ENCODE results near the gene RALGAPA2.

Gene RALGAPA2

GRCh38 chr20:20614391-20614790, 98.1 kb downstream of the RALGAPA2 start:
- Histone ChIP-seq H3K4me1 (ENCODE audit: control insufficient read depth in 2 of 2, insufficient read depth in 2 of 2, low read length in 2 of 2) (peaks cover 6 to 11% of the 10 kb centered on the region in 2 donors), H3K27ac (ENCODE audit: low read depth in 2 of 2, low read length in 2 of 2) (no peak overlapping the region), H3K9ac (ENCODE audit: low read depth in 1 of 2, low read length in 2 of 2) (no peak overlapping the region), H3K4me3 (ENCODE audit: low read length in 2 of 2) (no peak overlapping the region), H3K36me3 (ENCODE audit: control insufficient read depth in 2 of 2, insufficient read depth in 2 of 2, low read length in 2 of 2) (peaks cover 15 to 19% of the 10 kb centered on the region in 2 donors), H3K27me3 (ENCODE audit: control insufficient read depth in 2 of 2, insufficient read depth in 2 of 2, low read length in 2 of 2) (no peaks in the 10 kb centered on the region), H3K9me3 (ENCODE audit: control insufficient read depth in 2 of 2, low read length in 2 of 2) (no peaks in the 10 kb centered on the region)

GRCh38 chr20:20612251-20612650, 100.2 kb downstream of the RALGAPA2 start:
- Histone ChIP-seq H3K27me3 (ENCODE audit: control insufficient read depth in 2 of 2, insufficient read depth in 2 of 2, low read length in 2 of 2) (no peaks in the 10 kb centered on the region), H3K27ac (ENCODE audit: low read depth in 2 of 2, low read length in 2 of 2) (no peak overlapping the region), H3K9ac (ENCODE audit: low read depth in 1 of 2, low read length in 2 of 2) (no peak overlapping the region), H3K9me3 (ENCODE audit: control insufficient read depth in 2 of 2, low read length in 2 of 2) (no peaks in the 10 kb centered on the region), H3K4me3 (ENCODE audit: low read length in 2 of 2) (no peak overlapping the region), H3K36me3 (ENCODE audit: control insufficient read depth in 2 of 2, insufficient read depth in 2 of 2, low read length in 2 of 2) (peaks cover 11 to 12% of the 10 kb centered on the region in 2 donors), H3K4me1 (ENCODE audit: control insufficient read depth in 2 of 2, insufficient read depth in 2 of 2, low read length in 2 of 2) (peaks cover 6 to 11% of the 10 kb centered on the region in 2 donors)

- no peak overlapping the region for H3K4me3 ChIP-seq (ENCODE audit: low read length in 2 of 2)
- H3K27me3 ChIP-seq (ENCODE audit: control insufficient read depth in 2 of 2, insufficient read depth in 2 of 2, low read length in 2 of 2), result no peaks in the 10 kb centered on the region
- peaks cover 6 to 11% of the 10 kb centered on the region in 2 donors for H3K4me1 ChIP-seq (ENCODE audit: control insufficient read depth in 2 of 2, insufficient read depth in 2 of 2, low read length in 2 of 2)
- H3K9ac ChIP-seq (ENCODE audit: low read depth in 1 of 2, low read length in 2 of 2), result no peak overlapping the region
- no peak overlapping the region for H3K27ac ChIP-seq (ENCODE audit: low read depth in 2 of 2, low read length in 2 of 2)
- H3K9me3 ChIP-seq (ENCODE audit: control insufficient read depth in 2 of 2, low read length in 2 of 2), result no peaks in the 10 kb centered on the region
- H3K36me3 ChIP-seq (ENCODE audit: control insufficient read depth in 2 of 2, insufficient read depth in 2 of 2, low read length in 2 of 2), result peaks cover 11 to 13% of the 10 kb centered on the region in 2 donors
Measured at GRCh38 chr20:20611167-20611566, 101.3 kb downstream of the RALGAPA2 start.

GRCh38 chr20:20609522-20609921, 102.9 kb downstream of the RALGAPA2 start:
- Histone ChIP-seq H3K27me3 (ENCODE audit: control insufficient read depth in 2 of 2, insufficient read depth in 2 of 2, low read length in 2 of 2) (no peaks in the 10 kb centered on the region), H3K4me3 (ENCODE audit: low read length in 2 of 2) (no peak overlapping the region), H3K9ac (ENCODE audit: low read depth in 1 of 2, low read length in 2 of 2) (no peak overlapping the region), H3K27ac (ENCODE audit: low read depth in 2 of 2, low read length in 2 of 2) (no peak overlapping the region), H3K36me3 (ENCODE audit: control insufficient read depth in 2 of 2, insufficient read depth in 2 of 2, low read length in 2 of 2) (peaks cover 12% of the 10 kb centered on the region in 2 donors), H3K9me3 (ENCODE audit: control insufficient read depth in 2 of 2, low read length in 2 of 2) (no peaks in the 10 kb centered on the region), H3K4me1 (ENCODE audit: control insufficient read depth in 2 of 2, insufficient read depth in 2 of 2, low read length in 2 of 2) (peaks cover 6 to 11% of the 10 kb centered on the region in 2 donors)

- Histone ChIP-seq H3K9me3 (ENCODE audit: control insufficient read depth in 2 of 2, low read length in 2 of 2) (no peaks in the 10 kb centered on the region), H3K4me3 (ENCODE audit: low read length in 2 of 2) (no peak overlapping the region), H3K9ac (ENCODE audit: low read depth in 1 of 2, low read length in 2 of 2) (no peak overlapping the region), H3K4me1 (ENCODE audit: control insufficient read depth in 2 of 2, insufficient read depth in 2 of 2, low read length in 2 of 2) (peaks cover 6 to 11% of the 10 kb centered on the region in 2 donors), H3K27me3 (ENCODE audit: control insufficient read depth in 2 of 2, insufficient read depth in 2 of 2, low read length in 2 of 2) (no peaks in the 10 kb centered on the region), H3K27ac (ENCODE audit: low read depth in 2 of 2, low read length in 2 of 2) (no peak overlapping the region), H3K36me3 (ENCODE audit: control insufficient read depth in 2 of 2, insufficient read depth in 2 of 2, low read length in 2 of 2) (peaks cover 16% of the 10 kb centered on the region in 2 donors)
Measured at GRCh38 chr20:20608641-20609040, 103.8 kb downstream of the RALGAPA2 start.

- Histone ChIP-seq H3K36me3 (ENCODE audit: control insufficient read depth in 2 of 2, insufficient read depth in 2 of 2, low read length in 2 of 2) (peaks cover 16 to 21% of the 10 kb centered on the region in 2 donors), H3K27ac (ENCODE audit: low read depth in 2 of 2, low read length in 2 of 2) (no peak overlapping the region), H3K27me3 (ENCODE audit: control insufficient read depth in 2 of 2, insufficient read depth in 2 of 2, low read length in 2 of 2) (no peaks in the 10 kb centered on the region), H3K9me3 (ENCODE audit: control insufficient read depth in 2 of 2, low read length in 2 of 2) (no peaks in the 10 kb centered on the region), H3K4me1 (ENCODE audit: control insufficient read depth in 2 of 2, insufficient read depth in 2 of 2, low read length in 2 of 2) (peaks cover 6 to 11% of the 10 kb centered on the region in 2 donors), H3K4me3 (ENCODE audit: low read length in 2 of 2) (no peak overlapping the region), H3K9ac (ENCODE audit: low read depth in 1 of 2, low read length in 2 of 2) (no peak overlapping the region)
Measured at GRCh38 chr20:20608041-20608440, 104.4 kb downstream of the RALGAPA2 start.

- H3K9ac ChIP-seq (ENCODE audit: low read depth in 1 of 2, low read length in 2 of 2), result no peak overlapping the region
- no peak overlapping the region for H3K4me3 ChIP-seq (ENCODE audit: low read length in 2 of 2)
- H3K4me1 ChIP-seq (ENCODE audit: control insufficient read depth in 2 of 2, insufficient read depth in 2 of 2, low read length in 2 of 2), result peaks cover 5% of the 10 kb centered on the region in 2 donors
- no peaks in the 10 kb centered on the region for H3K27me3 ChIP-seq (ENCODE audit: control insufficient read depth in 2 of 2, insufficient read depth in 2 of 2, low read length in 2 of 2)
- peaks cover 16 to 24% of the 10 kb centered on the region in 2 donors for H3K36me3 ChIP-seq (ENCODE audit: control insufficient read depth in 2 of 2, insufficient read depth in 2 of 2, low read length in 2 of 2)
- no peak overlapping the region for H3K27ac ChIP-seq (ENCODE audit: low read depth in 2 of 2, low read length in 2 of 2)
- H3K9me3 ChIP-seq (ENCODE audit: control insufficient read depth in 2 of 2, low read length in 2 of 2), result no peaks in the 10 kb centered on the region
Measured at GRCh38 chr20:20606881-20607280, 105.6 kb downstream of the RALGAPA2 start.

- Histone ChIP-seq H3K4me3 (ENCODE audit: low read length in 2 of 2) (no peak overlapping the region), H3K36me3 (ENCODE audit: control insufficient read depth in 2 of 2, insufficient read depth in 2 of 2, low read length in 2 of 2) (peaks cover 20 to 24% of the 10 kb centered on the region in 2 donors), H3K27me3 (ENCODE audit: control insufficient read depth in 2 of 2, insufficient read depth in 2 of 2, low read length in 2 of 2) (no peaks in the 10 kb centered on the region), H3K27ac (ENCODE audit: low read depth in 2 of 2, low read length in 2 of 2) (no peak overlapping the region), H3K9me3 (ENCODE audit: control insufficient read depth in 2 of 2, low read length in 2 of 2) (no peaks in the 10 kb centered on the region), H3K4me1 (ENCODE audit: control insufficient read depth in 2 of 2, insufficient read depth in 2 of 2, low read length in 2 of 2) (no peaks in the 10 kb centered on the region), H3K9ac (ENCODE audit: low read depth in 1 of 2, low read length in 2 of 2) (no peak overlapping the region)
Measured at GRCh38 chr20:20606050-20606449, 106.4 kb downstream of the RALGAPA2 start.

- H3K9ac ChIP-seq (ENCODE audit: low read depth in 1 of 2, low read length in 2 of 2), result no peak overlapping the region
- H3K4me3 ChIP-seq (ENCODE audit: low read length in 2 of 2), result no peak overlapping the region
- no peaks in the 10 kb centered on the region for H3K9me3 ChIP-seq (ENCODE audit: control insufficient read depth in 2 of 2, low read length in 2 of 2)
- no peak overlapping the region for H3K27ac ChIP-seq (ENCODE audit: low read depth in 2 of 2, low read length in 2 of 2)
- H3K36me3 ChIP-seq (ENCODE audit: control insufficient read depth in 2 of 2, insufficient read depth in 2 of 2, low read length in 2 of 2), result peaks cover 20 to 24% of the 10 kb centered on the region in 2 donors
- no peaks in the 10 kb centered on the region for H3K4me1 ChIP-seq (ENCODE audit: control insufficient read depth in 2 of 2, insufficient read depth in 2 of 2, low read length in 2 of 2)
- H3K27me3 ChIP-seq (ENCODE audit: control insufficient read depth in 2 of 2, insufficient read depth in 2 of 2, low read length in 2 of 2), result no peaks in the 10 kb centered on the region
Measured at GRCh38 chr20:20604907-20605306, 107.5 kb downstream of the RALGAPA2 start.

- H3K36me3 ChIP-seq (ENCODE audit: control insufficient read depth in 2 of 2, insufficient read depth in 2 of 2, low read length in 2 of 2), result peaks cover 20% of the 10 kb centered on the region in 2 donors
- no peak overlapping the region for H3K9ac ChIP-seq (ENCODE audit: low read depth in 1 of 2, low read length in 2 of 2)
- no peaks in the 10 kb centered on the region for H3K4me1 ChIP-seq (ENCODE audit: control insufficient read depth in 2 of 2, insufficient read depth in 2 of 2, low read length in 2 of 2)
- no peak overlapping the region for H3K4me3 ChIP-seq (ENCODE audit: low read length in 2 of 2)
- H3K27ac ChIP-seq (ENCODE audit: low read depth in 2 of 2, low read length in 2 of 2), result no peak overlapping the region
- H3K27me3 ChIP-seq (ENCODE audit: control insufficient read depth in 2 of 2, insufficient read depth in 2 of 2, low read length in 2 of 2), result no peaks in the 10 kb centered on the region
- H3K9me3 ChIP-seq (ENCODE audit: control insufficient read depth in 2 of 2, low read length in 2 of 2), result no peaks in the 10 kb centered on the region
Measured at GRCh38 chr20:20604357-20604756, 108.1 kb downstream of the RALGAPA2 start.
